ENCODE results near the gene ABHD5.
"Not testable (repeated sequence)": the region's sequence is repeated elsewhere in the genome, so short reads cannot be mapped to it uniquely, and the experiment has no call there.

The ABHD5 gene

GRCh38 chr3:43690400-43691119 is at the start of gene ABHD5:
Gene ABHD5 (plus strand): TSS chr3:43690938. CDS start chr3:43690993, 55 bp downstream.
- peak; percentile 82 to 96 for DNase-seq

- no peak for DNase-seq
These were observed 49.2 kb upstream of the ABHD5 start for GRCh38 chr3:43641306-43642114.

GRCh38 chr3:43644443-43644842 is 46.3 kb upstream of the ABHD5 start:
- no peak for DNase-seq

- peak in 1 of 2 experiments; percentile 14 for DNase-seq
These were observed 43.2 kb upstream of the ABHD5 start for GRCh38 chr3:43647331-43648166.

GRCh38 chr3:43648957-43649356 is 41.8 kb upstream of the ABHD5 start:
- no peak for DNase-seq

GRCh38 chr3:43649365-43649968 is 41.3 kb upstream of the ABHD5 start:
- no peak for DNase-seq

- DNase-seq: no peak
These were observed 40.4 kb upstream of the ABHD5 start for GRCh38 chr3:43650345-43650744.

- not testable (repeated sequence) for DNase-seq
These were observed 34.3 kb upstream of the ABHD5 start for GRCh38 chr3:43656390-43656789.

- DNase-seq: no peak
These were observed 31.4 kb upstream of the ABHD5 start for GRCh38 chr3:43659250-43659880.

- DNase-seq: not testable (repeated sequence)
These were observed 29.4 kb upstream of the ABHD5 start for GRCh38 chr3:43661376-43661775.

- DNase-seq: not testable (repeated sequence)
These were observed 25.7 kb upstream of the ABHD5 start for GRCh38 chr3:43665011-43665410.

- DNase-seq: no peak
These were observed 19.9 kb upstream of the ABHD5 start for GRCh38 chr3:43670635-43671522.

GRCh38 chr3:43674345-43675085 is 16.2 kb upstream of the ABHD5 start:
- peak in 1 of 2 experiments; percentile 10 for DNase-seq

- DNase-seq: no peak
These were observed 15.1 kb upstream of the ABHD5 start for GRCh38 chr3:43675593-43675992.

GRCh38 chr3:43676441-43676840 is 14.3 kb upstream of the ABHD5 start:
- DNase-seq: no peak

GRCh38 chr3:43678375-43678774 is 12.4 kb upstream of the ABHD5 start:
- DNase-seq: not testable (repeated sequence)

GRCh38 chr3:43678887-43679449 is 11.8 kb upstream of the ABHD5 start:
- not testable (repeated sequence) for DNase-seq

GRCh38 chr3:43680857-43681256 is 9.9 kb upstream of the ABHD5 start:
- DNase-seq: not testable (repeated sequence)

- no peak for DNase-seq
These were observed 5.8 kb upstream of the ABHD5 start for GRCh38 chr3:43684944-43685343.

- DNase-seq: no peak
These were observed 4.8 kb upstream of the ABHD5 start for GRCh38 chr3:43685921-43686320.

All from NCI-H524 (cell line).